Measurements from ENCODE around the gene SLC2A10.
A peak's percentile ranks its signal among the peaks of the same experiment; 100 is the strongest.

The SLC2A10 gene

GRCh38 chr20:46739431-46740213, 30.2 kb downstream of the SLC2A10 start:
- DNase-seq = no peak

GRCh38 chr20:46740214-46740609, 30.8 kb downstream of the SLC2A10 start:
- DNase-seq = no peak

DNA sequence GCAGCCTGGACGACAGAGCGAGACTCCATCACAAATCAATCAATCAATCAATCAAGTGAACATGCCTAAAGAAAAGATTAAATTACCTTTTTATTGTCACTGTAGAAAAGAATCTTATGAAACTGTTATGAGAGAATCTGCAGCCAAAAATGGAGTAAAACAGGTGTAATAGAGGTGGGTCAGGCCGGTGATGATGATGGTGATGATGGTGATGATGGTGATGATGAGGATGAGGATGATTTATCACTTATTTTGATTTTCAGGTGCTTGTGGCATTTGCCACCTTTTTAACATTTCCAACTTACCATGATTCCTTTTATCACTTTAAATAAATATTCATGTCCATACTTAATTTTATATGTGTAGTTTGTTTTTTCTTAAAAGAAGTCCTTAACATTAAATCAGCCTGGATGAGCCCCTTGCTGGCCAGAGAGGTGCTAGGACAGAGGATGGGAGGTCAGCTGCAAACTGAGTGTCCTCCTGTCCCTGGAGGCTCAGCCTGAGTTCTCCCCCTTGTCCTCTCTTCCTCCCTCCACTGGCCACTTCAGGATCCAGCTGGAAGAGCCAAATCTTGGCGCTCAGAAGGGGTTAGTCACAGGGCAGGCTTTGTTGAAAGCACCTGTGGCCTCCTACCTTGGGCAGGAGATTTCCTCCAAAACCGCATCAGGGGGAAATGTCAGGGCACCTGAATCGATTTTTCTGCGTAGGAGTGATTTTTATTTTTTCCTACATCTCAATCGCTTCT, 32.6 kb downstream of the SLC2A10 start:
- DNase-seq = no peak

GRCh38 chr20:46742669-46743045, 33.2 kb downstream of the SLC2A10 start:
- DNase-seq = no peak

- DNase-seq = no peak
These were observed 33.6 kb downstream of the SLC2A10 start for GRCh38 chr20:46743088-46743487.

DNA sequence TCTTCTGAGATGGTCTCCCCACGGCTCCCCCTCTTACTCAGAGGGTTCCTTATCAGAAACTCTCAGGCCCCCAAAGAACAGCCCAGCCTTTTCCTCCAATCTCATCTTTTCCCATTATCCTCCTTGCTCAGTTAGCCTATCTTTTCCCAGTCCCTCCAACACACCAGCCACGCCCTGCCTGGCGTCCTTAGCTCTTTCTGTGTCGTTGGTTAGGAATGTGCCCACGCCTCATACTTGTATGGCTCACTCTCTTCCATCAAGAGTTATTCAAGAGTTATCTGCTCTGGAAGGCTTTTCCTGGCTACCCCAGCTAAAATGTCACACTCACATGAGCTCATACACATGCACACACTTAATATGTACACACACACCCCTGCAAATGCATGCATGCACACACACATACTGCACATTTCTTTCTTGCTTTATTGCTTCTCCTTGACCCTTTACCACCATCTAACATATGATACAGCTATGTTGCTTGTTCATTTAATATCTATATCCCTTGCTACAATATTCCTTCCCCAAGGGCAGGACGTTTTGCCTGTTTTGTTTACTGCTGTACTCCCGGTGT, 37.6 kb downstream of the SLC2A10 start:
- no peak for DNase-seq

DNA sequence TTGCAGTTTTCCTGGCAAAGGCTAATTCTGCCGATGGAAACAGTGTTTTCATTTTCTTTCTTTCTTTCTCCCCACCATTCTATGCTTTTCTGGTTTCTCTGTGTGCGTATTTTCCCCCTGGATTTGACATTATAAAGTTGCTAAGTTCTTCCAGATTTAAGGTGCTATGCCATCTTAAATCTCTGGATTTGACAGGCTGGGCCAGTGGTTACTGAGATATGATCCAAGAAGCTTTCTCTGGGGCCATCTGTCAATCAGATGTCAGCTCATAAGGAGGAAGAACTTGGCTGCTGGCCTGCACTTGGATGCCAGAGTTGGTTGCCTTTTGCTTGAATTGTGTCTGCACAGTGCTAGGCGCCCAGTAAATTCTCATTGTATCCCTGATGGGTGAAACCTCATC, 39.7 kb downstream of the SLC2A10 start:
- DNase-seq = no peak

DNA sequence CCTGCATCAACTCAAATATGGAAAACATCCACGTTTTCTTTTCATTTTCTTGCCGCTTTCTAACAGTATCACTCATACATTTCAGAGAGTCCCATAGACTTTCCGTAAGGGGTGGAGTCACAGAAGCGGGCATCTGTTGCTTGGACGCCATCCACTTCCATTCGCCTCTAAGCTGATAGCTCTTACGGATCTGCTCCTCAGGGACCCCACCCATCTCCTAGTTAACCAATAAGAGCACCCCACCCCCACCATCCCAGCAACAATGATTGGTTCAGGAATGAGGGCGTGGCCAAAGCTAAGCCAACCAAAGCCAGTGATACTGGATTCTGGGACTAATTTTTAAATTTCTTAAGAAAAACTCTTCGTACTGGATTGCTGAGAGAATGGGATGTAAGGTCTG, 42.4 kb downstream of the SLC2A10 start:
- DNase-seq = no peak

GRCh38 chr20:46752728-46753127, 43.3 kb downstream of the SLC2A10 start:
- peak; percentile 43 to 44 for DNase-seq

GRCh38 chr20:46755483-46756413, 46.3 kb downstream of the SLC2A10 start:
- no peak for DNase-seq

- DNase-seq = no peak
These were observed 47.0 kb downstream of the SLC2A10 start for GRCh38 chr20:46756419-46756818.

DNA sequence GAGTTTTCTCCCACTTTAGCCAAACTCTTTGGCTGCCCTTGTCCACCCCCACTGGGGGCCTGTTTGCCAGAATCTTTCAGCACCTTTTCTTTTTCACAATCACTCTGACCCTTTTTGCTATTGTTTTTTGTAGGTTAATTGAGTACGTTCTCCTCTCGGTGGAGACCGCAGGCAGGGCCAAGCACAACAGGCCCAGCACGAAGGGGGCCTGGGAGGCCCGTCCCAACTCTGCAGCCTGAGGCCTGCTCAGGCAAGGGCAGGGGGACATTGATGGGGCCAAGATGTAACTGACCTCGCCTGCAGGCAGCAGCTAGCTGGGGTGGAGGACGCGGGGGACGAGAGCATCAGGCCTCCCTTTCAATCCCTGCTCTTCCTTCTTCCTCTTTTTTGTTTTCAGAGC, 47.7 kb downstream of the SLC2A10 start:
- no peak for DNase-seq

GRCh38 chr20:46757754-46758678, 48.6 kb downstream of the SLC2A10 start:
- DNase-seq = peak; percentile 45 to 46

GRCh38 chr20:46758929-46759669, 49.6 kb downstream of the SLC2A10 start:
- DNase-seq = no peak

GRCh38 chr20:46761566-46761965, 52.1 kb downstream of the SLC2A10 start:
- no peak for DNase-seq

DNA sequence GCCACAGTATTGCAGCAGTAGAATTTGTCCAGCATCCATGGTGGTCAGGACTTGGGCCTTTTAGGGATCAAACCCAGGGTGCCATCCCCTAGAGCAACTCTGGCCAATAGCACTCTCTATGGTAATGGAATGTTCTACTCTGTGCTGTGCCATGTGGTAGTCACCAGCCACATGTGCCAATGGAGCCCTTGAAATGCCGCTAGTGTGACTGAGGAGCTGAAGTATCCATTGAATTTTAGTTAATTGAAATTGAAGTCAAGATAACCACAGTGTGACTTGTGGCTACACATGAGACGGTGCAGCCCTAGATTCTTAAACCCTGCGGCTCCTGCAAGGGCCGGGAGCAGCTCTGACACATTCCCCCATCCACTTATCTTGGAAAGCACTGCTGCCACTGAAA, 54.6 kb downstream of the SLC2A10 start:
- DNase-seq = no peak

DNA sequence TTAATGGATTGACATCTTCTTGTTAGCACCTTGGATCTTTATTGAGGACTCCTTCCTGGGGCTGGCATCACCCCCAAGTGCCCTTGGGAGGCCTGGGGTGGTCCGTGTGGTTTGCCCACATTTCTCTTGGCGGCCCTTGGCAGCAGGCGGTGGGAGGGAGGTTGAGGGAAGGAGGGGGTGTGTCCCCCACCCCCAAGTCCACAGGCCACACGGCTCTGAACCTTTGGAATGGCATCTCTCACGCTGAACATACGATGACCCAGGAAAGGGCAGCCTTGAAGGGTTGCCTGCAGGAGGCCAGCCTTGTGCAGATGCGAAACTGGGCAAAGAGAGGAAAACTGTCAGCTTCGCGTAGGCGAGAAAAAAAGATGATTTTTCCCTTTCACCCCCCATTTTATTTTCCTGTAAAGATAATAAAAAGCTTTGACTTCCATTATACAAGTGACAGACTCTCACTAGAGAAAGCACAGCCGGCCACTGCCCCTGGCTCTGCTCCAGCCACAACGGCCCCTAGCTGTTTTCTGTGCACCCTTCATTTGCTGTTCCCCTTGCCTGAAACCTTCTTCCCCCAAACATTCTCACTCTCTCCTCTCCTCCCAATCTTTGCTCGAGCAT, 56.2 kb downstream of the SLC2A10 start:
- no peak for DNase-seq

DNA sequence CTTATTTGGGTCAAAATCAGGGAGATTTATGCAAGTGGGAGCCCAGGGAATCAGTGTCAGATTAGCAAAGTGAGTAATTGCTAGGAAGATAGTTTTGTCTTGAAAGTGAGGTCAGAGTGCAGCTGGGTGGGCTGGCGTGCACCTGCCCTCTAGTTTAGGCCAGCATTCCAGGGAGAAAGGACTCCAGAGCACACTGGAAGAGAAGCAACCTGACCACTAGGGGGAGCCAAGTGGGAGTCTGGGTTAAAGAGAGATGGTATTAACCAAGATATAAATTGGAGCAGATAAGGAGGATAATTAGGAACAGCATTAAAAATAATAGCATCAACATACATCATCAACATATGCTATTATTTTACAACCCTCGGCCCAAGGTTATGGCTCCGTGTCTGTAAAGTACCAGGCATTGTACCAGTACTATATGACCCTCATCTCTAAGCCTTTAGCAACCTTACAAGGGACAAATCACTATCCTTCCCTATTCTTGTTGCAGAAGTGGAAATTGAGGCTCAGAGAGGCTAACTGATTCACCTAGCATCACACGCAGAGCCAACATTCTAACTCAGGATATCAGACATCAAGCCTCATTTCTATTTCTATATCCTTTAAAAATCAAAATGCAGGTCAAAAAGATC, 57.8 kb downstream of the SLC2A10 start:
- peak; percentile 23 to 30 for DNase-seq

- no peak for DNase-seq
These were observed 61.1 kb downstream of the SLC2A10 start for GRCh38 chr20:46770330-46771194.

All from stimulated activated CD4-positive, alpha-beta T cell treated with anti-CD3 and anti-CD28 coated beads, Interleukin-2, amount 100 ng/mL, for 48 hours (primary cell).